IPS-18c (cell line): Measurements from ENCODE around the gene MLLT6.

Experiments
- H3K4me3 ChIP-seq: 2 replicates; pipeline ENCODE4 v1.7.0; 2013; ENCODE audit warnings: low read depth, mild to moderate bottlenecking, low read length, moderate library complexity; ENCODE audit not compliant: insufficient read depth
- H3K9me3 ChIP-seq: one replicate; pipeline ENCODE4 v1.6.1; 2013; ENCODE audit warnings: mild to moderate bottlenecking, low read length, moderate library complexity; ENCODE audit not compliant: control insufficient read depth, insufficient read depth

MLLT6 gene

DNA sequence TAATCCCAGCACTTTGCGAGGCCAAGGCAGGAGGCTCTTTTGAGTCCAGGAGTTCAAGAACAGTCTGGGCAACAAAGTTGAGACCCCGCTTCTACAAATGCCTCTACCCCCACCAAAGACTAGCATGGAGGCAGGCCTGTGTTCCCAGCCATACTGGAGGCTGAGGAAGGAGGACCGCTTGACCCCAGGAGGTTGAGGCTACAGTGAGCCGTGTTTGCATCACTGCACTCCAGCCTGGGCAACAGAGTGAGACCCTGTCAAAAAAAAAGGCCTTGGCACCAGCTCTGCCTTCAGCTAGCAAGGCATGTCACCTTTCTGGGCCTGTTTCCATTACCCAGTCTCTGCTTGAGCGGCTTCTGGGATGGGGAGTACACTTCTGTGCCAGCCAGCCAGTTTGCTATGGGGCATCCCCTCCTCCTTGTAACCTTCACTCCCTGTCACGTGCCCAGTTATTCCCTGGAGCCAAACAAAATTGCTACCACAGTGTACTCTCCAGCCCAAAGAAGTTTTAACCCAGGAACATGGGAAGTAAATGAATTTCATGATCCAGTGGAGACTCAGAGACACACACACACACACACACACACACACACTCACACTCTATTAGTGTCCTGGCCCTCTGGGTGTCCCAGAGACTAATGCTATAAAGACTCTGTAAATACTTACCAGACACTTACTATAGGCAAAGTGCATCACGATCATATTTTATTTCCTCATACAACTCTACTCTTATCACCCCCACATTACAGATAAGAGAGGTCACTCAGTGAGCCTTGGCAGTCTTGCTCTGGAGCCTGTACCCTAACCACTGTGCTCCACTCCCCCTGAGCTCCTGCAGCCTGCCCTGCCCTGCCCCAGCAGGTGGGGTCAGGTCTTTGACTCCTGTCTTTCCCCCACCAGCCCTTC is 27.6 kb downstream of the MLLT6 start:
- Histone ChIP-seq H3K4me3 (no peak overlapping the region), H3K9me3 (no peaks in the 10 kb centered on the region)

DNA sequence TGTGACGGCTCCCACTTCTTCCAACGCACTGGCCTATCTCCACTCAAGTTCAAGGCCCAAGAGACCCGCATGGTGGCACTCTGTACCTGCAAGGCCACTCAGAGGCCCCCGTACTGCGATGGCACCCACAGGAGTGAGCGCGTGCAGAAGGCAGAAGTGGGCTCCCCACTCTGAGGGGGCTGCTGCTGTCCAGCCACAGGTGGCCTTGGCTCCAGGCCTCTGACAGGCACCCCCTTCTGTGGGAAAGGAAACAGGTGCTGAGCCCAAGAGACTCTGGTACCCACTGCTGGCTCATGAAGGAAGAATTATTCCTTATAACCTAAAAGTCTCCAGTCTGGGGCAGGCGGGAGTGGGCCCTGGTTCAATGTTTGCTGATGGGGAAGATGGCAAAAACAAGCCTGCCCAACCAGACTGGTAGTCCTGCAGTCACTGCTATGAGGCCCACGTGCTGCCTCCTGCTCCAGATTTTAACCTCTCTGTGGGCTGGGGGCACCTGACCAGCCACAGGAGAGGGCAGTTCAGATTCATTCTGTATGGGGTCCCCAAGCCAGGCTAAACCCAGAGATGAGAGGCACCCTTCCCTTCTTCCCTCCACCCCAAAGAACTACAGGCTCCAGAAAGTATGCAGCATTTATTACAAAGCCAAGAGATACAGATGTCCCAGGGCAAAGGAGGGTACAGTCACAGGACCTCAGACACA is 28.4 kb downstream of the MLLT6 start:
- Histone ChIP-seq H3K9me3 (no peaks in the 10 kb centered on the region), H3K4me3 (no peak overlapping the region)

DNA sequence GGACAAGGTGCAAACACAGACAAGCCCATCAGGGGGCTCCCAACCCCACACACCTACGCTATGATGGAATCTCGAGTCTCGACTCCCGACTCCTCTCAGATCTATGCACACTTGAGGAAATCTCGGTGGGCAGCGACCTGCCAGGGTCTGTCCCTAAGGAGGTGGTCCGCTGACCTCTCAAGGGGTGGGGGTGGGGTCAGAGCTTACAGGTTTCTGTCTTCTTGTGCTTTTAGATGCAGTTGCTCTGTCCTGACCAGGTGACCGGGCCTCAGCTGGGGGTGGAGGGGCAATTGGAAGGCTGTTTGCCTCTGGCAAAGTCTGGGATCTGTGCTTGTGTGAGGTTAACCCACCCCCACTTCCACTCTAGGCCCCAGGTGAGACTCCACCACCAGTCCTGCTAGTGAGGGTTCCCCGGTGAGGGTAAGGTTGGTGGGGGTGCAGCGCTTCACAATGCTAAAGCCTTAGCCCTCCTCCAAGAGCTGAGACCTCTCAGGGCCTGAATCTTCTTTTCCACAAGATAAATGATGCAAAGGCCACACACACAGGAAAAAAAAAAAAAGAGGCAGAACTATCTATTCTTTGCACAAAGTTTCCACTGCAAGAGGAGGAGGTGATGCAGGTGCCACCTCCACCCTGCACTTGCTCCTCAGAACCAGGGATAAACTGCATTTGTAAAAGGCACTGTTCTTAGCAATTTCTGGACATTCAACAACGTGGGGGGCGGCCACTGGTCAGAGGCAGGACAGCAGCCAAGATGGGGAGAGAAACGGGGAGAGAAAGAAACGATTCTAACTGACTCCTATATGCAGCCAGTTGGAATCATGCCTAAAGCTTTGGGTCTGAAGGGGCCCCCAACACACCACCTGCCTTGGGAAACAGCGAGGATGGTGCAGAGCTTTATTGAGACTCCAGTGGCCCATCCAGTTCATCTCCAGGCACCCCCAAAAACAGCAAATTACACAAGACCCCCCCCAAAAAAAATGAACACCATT is 29.2 kb downstream of the MLLT6 start:
- H3K4me3 ChIP-seq, result no peak overlapping the region
- H3K9me3 ChIP-seq, result no peaks in the 10 kb centered on the region

DNA sequence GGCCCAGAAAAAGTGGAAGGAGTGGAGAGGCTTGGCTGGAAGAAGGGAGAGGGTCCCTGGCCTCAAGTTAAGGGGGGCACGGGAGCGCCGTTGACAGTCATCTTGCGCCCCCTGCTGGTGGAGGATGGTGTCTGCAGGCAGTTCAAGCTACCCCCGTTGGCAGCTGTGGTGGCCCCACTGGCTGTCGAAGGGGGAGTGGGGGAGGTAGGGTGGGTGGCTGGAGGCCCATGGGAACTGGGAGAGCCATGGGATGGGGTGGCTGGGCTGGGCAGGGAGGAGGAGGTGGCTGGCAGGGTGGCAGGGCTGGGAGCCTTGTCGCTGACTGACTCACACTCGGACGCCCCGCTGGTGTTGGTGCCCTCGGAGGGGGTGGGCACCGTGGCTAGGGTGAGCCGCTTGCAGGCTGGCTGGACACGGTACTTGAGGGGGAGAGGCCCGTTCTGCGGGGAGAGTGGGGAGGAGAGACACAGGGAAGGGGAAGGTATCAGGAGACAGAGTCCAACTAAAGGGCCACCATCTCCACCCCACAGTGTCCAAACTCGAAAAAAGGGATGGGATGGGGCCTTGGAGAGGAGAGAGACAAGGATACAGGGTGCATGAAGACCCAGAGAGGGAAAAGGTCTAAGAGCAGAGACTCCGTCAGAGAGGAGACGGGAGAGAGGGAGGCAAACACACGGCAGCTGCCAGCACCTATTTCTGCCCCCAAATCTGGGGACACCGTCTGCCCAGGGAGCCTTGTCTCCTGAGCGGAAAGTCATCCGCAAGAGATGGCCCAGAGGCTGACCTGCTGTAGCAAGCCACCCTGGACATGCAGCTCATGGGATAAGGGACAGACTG is 30.3 kb downstream of the MLLT6 start:
- Histone ChIP-seq H3K9me3 (no peaks in the 10 kb centered on the region), H3K4me3 (no peak overlapping the region)

DNA sequence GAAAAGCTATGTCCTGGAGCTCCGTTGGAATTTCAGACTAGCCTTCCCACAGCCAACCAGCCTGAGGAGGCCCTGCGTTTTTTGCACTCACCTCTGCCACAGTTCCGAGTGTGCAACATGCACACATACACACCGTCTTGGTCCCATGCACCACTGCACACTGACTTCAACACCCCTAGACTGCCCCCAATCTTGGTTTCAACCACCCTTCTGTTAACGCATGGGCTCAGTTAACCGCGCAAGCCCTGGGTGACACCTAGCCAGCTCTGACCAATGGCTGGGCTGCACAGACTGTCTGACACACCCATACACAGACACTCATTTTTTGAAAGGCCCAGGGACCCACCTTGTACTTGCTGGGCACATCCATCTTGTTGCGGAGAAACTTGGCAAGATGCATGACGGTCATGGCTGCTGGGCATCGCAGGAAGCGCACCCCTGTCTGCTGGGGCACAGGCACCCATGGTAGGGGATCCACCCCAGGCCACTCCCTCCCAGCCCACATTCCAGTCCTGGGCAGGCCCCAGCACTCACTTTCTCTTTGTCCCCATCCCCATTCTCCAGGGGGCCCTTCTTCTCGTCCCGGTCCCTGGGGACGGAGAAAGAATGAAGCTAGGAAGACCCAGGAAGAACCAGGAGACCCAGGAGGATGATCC is 33.1 kb downstream of the MLLT6 start:
- Histone ChIP-seq H3K4me3 (no peak overlapping the region), H3K9me3 (no peaks in the 10 kb centered on the region)

DNA sequence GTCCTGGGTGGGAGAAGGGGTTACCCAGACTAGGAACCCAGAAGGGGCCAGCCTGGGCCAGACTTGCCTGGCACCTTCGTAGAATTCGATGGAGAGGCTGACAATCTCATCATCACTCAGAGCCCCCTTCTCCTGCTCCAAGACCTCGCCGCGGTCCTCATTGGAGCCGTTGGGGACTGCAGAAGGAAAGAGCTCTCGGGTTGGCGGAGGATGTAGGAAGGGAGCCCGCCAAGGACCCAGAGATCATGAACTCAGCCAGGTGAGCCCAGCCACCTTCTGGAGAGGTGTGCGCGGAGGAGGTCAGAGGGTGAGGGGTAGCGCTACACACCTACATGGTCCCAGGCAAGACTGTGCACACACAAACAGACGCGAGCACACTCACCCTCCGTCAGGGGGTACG is 33.6 kb downstream of the MLLT6 start:
- no peak overlapping the region for H3K4me3 ChIP-seq
- no peaks in the 10 kb centered on the region for H3K9me3 ChIP-seq

DNA sequence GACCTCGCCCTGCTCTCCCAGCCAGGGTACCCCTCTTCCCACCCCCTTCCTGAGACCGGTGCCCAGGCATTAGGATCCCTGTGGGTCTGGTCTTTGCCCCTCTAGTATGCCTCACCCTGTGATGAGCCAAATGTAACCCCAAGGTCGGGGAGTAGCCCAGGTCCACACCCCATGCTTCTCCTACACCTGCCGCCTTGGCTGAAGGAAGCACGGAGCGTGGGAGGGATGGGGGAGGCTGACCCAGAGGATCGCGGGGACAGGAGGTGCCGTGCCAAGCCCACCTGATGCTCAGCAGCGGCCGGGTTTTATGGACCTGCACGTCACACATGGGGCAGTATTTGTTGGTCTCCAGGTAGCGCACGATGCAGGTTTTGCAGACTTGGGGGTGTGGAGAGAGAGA is 34.2 kb downstream of the MLLT6 start:
- no peaks in the 10 kb centered on the region for H3K9me3 ChIP-seq

DNA sequence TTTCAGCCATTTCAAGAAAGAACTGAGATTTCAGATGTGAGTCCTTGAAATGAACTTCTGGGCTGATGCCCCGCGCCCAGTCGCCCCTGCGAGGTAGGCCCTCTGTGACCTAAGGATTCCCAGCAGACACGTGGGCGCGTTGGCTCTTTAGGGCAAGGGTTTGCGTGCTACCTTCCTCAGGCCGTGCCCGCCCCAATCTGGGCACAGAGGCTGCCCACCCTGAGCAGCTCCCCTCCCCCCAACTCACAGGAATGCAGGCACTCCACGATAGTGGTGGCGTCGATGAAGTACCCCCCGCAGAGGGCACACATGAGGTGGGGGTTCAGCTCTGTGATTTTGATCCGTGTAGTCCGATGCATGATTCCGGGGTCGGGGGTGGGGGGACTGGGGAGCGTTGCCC is 35.0 kb downstream of the MLLT6 start:
- Histone ChIP-seq H3K9me3 (no peaks in the 10 kb centered on the region), H3K4me3 (no peak overlapping the region)

More for the DNA sequence above, 34.2 kb downstream of the MLLT6 start:
- H3K4me3 ChIP-seq, result no peak overlapping the region

DNA sequence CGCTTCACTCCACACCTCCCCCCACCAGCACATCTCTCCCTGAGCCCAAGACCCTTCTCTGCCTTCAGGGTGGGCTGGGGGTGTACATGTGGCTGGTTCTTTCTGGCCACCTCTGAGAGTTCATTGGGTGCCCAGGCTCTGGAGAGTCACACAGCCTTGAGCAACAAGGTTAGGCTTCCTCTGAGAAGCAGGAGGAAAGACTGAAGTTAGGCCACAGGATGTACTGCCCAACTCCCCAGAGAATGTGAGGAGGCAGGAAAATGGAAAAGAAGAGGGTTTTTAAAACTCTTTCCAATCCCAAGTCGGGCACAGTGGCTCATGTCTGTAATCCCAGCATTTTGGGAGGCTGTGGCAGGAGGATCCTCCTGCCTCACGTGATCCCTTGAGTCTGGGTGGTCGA is 35.7 kb downstream of the MLLT6 start:
- Histone ChIP-seq H3K4me3 (no peak overlapping the region), H3K9me3 (no peaks in the 10 kb centered on the region)

DNA sequence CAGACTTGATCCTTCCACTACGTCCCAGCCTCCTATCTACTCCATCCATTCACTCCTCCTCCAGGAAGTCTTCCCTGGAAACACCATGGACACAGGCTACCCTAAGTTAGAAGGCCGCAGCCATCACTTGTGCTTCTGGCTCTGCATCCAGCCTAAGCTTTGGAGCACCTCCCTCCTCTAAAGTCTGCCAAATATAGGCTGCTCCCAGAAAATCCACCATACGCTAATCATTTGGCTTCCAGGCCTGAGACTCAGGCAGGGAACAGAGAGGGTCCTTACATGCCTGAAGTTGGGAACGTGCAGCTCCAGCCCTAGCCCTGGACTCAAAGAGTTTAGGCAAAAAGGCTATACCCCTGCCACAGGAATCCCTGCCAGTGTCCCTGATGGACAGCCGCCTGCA is 36.4 kb downstream of the MLLT6 start:
- Histone ChIP-seq H3K9me3 (no peaks in the 10 kb centered on the region), H3K4me3 (no peak overlapping the region)

DNA sequence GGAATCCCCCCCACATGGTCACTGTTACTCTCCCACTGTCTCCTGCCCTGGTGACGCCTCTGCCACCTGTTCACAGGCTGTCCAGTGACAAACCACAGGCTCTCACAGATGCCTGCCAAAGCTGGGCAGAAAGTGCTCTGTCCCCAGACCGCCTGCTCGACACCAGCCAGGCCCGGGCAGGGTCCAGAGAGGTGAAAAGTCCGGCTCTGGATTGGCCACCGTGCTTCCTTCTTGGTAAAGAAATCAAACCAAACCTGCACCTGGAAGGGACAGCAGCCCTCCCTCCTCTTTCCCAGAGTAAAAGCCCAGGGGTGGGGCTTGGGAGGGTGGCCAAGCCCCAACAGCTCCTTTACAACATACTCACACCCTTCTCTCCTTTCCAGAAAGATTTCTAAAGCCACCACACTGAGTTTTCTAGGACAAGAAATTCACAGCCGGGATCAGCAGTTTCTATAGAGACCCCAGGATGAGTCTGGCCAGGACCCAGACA is 36.9 kb downstream of the MLLT6 start:
- no peak overlapping the region for H3K4me3 ChIP-seq
- H3K9me3 ChIP-seq, result no peaks in the 10 kb centered on the region

DNA sequence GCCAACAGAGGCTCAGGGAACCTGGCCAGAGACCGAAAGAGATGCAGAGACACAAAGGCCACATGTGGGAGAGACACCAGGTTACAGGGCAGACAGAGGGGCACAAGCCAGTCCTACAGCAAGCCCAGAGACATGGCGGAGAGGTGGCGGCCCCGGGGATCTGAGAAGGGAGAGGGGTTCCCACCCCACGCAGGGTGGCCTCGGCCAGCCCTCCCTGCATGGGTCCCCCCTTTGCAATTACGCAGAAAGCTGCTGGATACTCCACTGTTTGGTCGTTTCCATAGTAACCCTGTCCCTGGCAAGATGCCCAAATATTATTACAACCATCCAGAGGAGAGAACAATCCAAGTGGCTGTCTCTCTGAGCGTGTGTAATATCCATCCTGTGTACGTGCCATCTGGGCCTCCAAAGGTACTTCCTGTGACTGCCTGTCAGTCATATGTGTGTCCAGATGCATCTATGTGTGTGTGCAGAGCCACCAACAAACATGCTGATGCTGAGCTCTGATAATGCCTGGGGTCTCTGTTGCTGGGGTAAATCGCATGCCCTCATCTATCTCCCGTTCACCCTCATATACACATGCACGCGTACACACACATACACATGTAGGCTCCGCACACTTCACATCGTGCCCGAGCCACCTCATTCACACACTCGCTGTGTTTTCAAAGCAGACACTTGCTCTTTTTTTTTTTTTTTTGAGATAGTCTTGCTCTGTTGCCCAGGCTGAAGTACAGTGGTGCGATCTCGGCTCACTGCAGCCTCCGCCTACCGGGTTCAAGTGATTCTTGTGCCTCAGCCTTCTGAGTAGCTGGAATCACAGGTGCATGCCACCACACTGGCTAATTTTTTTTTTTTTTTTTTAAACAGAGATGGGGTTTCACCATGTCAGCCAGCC is 37.6 kb downstream of the MLLT6 start:
- no peak overlapping the region for H3K4me3 ChIP-seq

DNA sequence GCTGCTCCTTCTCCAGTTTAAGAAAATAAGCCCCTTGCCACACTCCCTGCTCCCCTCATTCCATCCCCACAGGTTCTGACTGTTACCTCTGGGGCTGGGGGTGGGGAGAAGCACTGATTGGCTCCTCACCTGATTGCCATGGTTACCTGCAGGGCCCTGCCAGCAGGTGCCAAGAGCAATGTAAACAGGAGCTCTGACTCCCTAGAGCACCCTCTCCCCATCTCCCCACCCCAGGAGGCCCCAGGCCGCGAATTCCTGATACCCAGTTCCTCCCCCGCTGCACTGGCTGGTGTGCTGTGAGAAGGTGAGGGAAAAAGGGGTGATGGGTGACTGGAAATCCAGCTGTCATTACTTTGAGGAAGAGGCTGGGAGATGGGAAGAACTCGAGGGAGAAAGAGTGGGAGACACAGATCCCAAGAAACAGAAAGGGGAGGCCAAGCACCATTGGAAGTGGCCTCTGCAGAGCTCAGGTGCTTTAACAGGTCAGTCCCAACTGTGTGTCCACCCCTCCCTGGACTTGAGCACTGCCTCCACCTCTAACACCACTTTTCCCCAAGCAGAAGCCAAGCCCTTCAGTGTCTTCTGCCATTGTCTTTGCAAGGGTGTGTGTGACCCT is 38.6 kb downstream of the MLLT6 start:
- peaks cover 2% of the 10 kb centered on the region for H3K9me3 ChIP-seq

More for the DNA sequence above, 37.6 kb downstream of the MLLT6 start:
- H3K9me3 ChIP-seq, result peaks cover 2% of the 10 kb centered on the region

DNA sequence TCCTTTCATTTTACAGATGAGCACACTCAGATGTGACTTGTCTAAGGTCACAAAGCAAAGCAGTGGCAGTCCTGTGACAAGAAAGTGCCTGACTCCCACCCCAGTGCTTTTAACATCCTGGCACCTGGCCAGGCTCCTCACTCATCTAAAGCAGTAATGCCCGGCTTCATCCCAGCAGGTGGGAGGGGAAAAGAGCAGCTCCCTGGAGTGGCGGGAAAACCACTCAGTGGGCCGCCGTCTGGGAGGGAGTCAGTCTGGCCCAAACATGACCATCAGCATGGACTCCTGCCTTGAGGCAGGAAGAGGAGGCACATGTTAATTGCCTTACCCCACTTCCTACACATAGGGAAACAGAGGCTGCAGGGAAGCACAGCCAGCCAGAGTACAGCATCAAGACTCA is 40.5 kb downstream of the MLLT6 start:
- peaks cover 5% of the 10 kb centered on the region for H3K9me3 ChIP-seq
- 0 out of 2 replicates have a peak overlapping the region, but pooled peaks have one; percentile 20 for H3K4me3 ChIP-seq

More for the DNA sequence above, 38.6 kb downstream of the MLLT6 start:
- peak overlapping the region; percentile 20 for H3K4me3 ChIP-seq
